ENCODE measurements around the gene IPCEF1.

IPCEF1 gene

DNA sequence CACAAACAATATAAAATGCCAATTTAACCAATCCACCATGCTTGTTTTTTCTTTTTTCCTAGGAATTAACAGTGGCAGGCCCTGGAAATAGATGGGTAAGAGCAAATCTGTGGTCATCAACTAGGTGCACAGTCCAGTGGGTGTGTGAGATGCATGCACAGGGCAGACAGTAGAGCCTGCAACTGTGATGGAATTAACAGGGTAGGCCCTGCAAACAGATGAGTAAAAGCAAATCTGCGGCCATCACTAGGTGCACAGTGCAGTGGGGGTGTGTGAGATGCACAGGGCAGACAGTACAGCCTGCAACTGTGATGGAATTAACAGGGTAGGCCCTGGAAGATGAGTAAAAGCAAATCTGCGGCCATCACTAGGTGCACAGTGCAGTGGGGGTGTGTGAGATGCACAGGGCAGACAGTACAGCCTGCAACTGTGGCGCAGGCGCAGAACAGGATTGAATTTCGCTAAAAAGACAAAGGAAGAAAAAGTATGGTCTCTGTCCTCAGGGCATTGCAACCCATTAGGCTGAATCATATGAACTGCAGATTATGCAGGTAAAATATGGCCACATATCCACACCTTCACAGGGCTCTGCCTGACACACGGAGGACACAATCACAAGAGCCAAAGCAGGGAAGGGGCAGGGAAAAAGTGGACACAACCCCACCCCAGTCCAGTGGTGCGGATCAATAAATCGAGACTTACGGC, 41.0 kb upstream of the IPCEF1 start:
- H3K4me3 ChIP-seq (ENCODE audit: low read depth, low read length) = no peak overlapping the region
- TF ChIP-seq, protein P1, sequence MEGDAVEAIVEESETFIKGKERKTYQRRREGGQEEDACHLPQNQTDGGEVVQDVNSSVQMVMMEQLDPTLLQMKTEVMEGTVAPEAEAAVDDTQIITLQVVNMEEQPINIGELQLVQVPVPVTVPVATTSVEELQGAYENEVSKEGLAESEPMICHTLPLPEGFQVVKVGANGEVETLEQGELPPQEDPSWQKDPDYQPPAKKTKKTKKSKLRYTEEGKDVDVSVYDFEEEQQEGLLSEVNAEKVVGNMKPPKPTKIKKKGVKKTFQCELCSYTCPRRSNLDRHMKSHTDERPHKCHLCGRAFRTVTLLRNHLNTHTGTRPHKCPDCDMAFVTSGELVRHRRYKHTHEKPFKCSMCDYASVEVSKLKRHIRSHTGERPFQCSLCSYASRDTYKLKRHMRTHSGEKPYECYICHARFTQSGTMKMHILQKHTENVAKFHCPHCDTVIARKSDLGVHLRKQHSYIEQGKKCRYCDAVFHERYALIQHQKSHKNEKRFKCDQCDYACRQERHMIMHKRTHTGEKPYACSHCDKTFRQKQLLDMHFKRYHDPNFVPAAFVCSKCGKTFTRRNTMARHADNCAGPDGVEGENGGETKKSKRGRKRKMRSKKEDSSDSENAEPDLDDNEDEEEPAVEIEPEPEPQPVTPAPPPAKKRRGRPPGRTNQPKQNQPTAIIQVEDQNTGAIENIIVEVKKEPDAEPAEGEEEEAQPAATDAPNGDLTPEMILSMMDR (IDR thresholded peaks at IDR 0.05; ENCODE audit: borderline replicate concordance, insufficient read depth, low read depth, low read length) = no peak

DNA sequence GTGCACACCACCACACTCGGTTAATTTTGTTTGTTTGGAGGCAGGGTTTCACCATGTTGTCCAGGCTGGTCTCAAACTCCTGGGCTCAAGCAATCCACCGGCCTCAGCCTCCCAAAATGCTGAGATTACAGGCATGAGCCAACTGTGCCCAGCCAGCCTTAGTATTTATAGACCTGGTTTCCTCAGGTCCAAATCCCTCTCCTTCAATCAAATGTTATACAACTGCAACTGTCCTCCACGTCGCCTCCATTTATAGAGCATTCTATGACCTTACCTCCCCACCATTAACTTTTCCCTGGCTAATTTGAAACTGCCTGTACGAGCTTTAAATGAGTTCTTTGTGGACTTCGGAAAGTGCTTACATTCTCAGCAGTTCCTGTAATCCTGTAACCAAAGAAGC, 39.3 kb upstream of the IPCEF1 start:
- TF ChIP-seq, protein P1 (IDR thresholded peaks at IDR 0.05; ENCODE audit: borderline replicate concordance, insufficient read depth, low read depth, low read length) = no peak
- H3K4me3 ChIP-seq (ENCODE audit: low read depth, low read length) = no peak overlapping the region

DNA sequence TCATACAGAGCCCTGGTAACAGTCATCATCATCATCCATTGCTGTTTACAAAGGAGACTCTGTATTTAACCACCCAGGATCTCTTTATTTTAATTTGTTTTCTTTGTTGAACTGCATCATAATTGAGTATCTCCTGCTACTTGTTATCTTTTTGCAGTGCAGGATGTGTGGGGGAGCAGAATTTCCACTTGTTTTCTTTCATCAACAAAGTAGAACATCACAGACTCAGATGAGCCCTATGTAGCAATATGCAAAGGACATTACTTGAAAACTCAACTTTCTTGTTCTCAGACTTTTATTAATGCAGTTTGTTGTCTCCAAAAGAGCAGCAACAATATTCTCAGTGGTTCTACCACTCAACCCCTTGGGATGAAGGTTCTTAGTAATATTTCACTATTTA, 38.7 kb upstream of the IPCEF1 start:
- TF ChIP-seq, protein P1 (IDR thresholded peaks at IDR 0.05; ENCODE audit: borderline replicate concordance, insufficient read depth, low read depth, low read length) = no peak
- no peak overlapping the region for H3K4me3 ChIP-seq (ENCODE audit: low read depth, low read length)

DNA sequence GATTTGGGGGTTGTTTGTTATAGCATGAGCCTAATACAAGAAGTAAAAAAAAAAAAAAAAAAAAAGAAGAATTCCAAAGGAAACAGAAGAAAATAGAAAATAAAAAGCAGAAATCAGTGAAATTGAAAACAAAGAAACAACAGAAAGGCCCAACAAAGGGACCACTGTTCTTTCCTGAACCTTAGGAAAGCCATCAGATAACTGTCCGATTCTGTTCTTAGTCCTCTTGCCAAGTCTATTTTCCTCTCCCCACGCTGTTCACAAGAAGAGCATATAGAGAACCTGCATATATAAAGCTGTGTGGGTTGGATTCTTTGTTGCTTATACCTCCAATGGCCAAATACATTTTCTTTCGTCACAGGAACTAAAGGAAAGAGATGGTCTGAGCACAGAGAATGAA, 38.0 kb upstream of the IPCEF1 start:
- TF ChIP-seq, protein P1 (IDR thresholded peaks at IDR 0.05; ENCODE audit: borderline replicate concordance, insufficient read depth, low read depth, low read length) = no peak
- H3K4me3 ChIP-seq (ENCODE audit: low read depth, low read length) = no peak overlapping the region

DNA sequence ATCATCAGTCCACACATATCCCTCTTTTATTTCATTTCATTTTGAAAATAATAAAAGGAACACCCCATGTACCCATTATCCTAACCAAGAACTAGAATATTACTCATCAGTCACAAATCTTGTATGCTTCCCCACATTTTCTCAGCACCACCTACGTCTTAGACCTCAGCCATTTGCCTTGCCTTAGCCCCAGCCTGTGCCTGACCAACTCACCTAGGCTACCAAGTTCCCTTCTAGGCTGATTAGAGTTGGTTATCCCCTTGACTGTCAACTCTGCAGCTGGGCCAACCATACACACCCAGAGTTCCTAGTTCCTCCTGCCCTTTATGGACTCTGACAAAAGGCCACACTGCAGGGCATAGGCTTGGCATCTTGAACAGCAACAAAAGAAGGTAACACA, 33.4 kb upstream of the IPCEF1 start:
- TF ChIP-seq, protein P1 (IDR thresholded peaks at IDR 0.05; ENCODE audit: borderline replicate concordance, insufficient read depth, low read depth, low read length) = no peak

DNA sequence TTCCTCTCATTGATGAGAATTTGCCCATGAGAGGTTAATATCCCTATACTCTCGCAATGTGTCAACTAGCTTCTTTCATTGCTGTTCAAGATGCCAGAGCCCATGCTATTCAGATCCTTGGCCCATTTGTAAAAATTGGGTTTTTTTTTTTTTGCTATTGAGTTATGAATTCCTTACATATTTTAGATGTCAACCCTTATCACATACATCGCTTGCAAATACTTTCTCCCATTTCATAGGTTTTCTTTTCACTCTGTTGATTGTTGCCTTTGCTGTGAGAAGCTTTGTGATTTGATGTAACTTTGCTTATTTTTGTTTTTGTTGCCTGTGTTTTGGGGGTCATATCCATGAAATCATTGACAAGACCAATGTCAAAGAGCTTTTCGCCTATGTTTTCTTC, 32.2 kb upstream of the IPCEF1 start:
- TF ChIP-seq, protein P1 (IDR thresholded peaks at IDR 0.05; ENCODE audit: borderline replicate concordance, insufficient read depth, low read depth, low read length) = no peak
- no peak overlapping the region for H3K4me3 ChIP-seq (ENCODE audit: low read depth, low read length)

More for the DNA sequence above, 33.4 kb upstream of the IPCEF1 start:
- H3K4me3 ChIP-seq (ENCODE audit: low read depth, low read length) = no peak overlapping the region
